ENCODE data around the gene MICAL2.

The MICAL2 gene

DNA sequence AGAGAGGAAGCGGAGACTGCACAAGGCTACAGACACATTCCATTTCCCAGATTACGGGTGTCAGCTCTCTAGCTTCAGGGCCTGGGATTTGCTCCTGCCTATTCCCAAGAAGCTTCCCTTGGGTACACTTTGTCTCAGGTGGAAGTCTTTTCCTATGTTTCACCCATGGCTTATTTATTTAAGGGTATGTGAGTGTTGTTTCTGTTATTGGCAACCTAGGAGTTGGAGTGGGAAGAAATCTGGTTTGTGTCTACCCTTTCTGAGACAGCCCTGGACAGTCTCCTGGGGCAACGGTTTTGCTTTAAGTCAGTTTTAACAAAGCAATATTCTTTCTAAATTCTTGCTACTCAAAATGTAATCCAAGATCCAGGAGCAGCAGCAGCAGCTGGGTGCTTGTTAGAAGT lies 127.0 kb downstream of the MICAL2 start:
- no peak for DNase-seq

DNA sequence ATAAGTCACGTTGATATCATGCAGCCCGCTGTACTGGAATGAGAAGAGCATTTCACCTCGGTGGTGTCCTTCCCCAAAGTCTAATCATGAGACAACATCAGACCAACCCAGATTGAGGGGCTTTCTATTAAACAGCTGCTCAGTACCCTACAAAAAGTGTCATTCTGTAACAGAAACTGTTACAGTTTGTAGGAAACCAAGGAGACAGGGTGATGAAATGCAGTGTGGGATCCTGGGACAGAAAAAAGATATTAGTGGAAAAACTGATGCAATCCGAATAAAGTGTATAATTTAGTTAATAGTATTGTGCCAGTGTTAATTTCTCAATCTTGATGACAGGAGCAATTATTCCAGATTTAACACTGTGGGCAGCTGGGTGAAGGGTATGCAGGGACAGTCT lies 128.0 kb downstream of the MICAL2 start:
- DNase-seq: no peak

DNA sequence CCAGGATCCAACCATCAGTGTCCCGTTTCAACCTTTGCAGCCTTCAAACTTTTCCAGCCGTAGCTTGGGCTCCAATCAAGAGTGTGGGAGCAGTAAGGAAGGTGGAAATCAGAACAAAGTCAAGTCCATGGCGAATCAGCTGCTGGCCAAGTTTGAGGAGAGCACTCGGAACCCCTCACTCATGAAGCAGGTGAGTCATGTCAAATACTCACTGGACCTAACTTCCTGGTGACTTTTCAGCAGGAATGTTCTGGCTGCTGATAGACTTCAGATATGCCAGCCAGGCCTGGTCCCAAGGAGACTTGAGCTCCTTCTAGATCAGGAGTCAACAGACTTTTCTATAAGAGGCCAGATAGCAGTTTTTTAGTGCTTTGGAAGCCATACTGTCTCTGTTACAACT lies 129.0 kb downstream of the MICAL2 start:
- no peak for DNase-seq

DNA sequence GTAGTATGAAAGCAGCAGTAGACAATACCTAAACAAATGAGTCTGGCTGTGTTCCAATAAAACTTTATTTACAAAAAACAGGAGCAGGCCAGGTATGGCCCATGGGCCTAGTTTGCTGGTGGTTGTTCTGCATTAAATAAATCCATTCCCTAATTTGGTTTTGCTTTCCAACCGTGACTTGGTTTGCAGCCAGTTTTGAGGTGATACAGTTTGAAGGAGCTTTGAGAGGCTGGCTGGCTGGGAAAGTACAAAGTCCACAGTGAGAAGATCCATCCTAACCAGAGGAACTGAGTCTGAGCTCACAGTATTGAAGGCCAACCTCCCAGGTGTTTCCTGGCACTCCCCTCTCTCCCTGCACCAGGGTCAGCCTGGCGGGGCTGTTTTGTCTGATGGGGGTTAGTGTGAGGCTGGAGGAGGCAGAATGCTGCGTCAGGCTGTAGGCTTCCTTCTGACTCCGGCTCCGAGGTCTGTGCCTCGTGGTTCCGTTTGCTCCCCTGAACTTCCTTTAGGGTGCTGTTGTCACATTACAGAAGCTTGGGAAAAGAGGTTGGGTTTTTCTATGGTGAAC lies 129.5 kb downstream of the MICAL2 start:
- DNase-seq: no peak

DNA sequence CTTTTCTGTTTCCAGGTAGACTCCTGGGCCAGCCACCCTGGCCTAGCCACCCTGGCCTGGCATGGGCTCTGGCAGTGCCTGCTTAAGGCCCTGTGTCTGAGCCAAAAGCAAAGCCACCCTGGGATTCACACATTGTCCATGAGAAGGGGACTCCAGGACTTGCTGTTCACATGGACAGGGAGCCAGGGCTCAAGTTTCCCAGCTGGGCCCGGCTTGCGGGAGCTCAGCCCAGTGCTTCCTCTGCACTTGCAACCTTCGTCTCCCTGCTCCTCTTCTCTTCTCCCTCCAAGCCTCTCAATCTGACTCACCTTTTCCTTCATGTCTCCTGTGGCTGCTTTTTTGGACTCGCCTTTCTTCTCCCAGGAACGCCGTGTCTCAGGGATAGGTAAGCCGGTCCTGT lies 130.3 kb downstream of the MICAL2 start:
- no peak for DNase-seq

DNA sequence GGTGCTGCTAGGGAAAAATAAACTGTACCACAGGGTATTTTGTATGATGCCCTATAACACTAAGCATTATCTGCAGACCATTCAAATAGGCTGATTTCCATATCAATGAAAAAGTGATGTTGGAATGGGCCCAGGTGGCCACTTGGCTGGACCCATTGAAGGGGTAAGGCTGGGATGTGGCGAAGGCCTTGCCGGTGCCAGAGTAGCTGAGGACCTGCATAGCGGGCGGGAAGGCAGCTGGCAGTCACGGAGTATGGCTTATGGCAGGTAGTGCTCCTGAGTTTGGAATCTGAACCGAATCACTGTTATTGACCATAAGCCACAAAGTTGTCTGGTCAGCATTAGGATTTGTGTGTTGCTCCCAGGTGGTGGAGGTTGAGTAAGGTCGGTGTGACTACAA lies 131.0 kb downstream of the MICAL2 start:
- DNase-seq: no peak

DNA sequence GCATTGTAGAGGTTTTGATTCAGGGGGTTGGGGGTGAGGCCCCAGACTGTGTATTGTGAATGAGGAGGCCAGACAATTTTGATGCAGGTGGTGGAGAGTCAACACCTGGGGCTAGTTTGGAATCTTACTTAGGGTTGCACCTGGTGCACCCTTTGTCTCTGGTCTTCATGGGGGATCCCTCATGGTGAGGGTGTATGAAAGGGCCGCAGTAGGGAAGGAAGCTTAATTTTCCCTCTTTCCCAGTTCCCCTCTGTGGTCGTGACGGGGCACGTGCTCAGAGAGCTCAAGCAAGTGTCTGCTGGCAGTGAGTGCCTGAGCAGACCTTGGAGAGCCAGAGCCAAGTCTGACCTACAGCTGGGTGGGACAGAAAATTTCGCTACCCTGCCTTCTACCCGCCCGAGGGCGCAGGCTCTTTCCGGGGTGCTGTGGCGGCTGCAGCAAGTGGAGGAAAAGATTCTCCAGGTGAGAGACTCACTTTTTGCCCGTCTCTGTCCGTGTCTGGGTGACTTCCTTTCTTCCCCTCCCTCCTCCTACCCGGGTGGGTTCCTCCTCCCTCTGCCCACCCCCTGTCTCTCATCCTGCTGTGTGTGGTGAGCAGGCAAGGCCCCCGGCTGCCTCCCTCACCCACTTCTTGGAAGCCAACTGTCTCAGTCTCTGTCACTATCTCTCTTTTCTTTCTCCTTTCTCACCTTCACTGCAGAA lies 131.7 kb downstream of the MICAL2 start:
- no peak for DNase-seq

DNA sequence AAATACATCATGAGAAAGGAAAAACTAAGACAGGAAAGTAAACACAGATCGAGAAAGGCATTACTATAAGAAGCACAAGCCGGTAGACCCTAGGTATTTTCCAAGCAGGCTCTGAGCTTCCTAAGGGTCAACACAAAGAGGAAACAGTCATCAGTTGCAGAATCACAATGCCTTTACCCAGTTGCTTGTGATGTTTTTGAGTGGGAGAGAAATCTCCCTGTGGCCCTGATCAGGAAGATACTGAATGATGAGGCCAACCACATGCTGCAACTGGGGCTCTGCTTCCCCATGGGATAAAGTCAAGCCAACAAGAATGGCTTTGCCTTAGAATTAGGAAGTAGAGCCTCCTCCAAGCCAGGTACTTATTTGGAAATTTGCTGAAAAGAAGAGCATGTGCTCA lies 132.6 kb downstream of the MICAL2 start:
- no peak for DNase-seq

DNA sequence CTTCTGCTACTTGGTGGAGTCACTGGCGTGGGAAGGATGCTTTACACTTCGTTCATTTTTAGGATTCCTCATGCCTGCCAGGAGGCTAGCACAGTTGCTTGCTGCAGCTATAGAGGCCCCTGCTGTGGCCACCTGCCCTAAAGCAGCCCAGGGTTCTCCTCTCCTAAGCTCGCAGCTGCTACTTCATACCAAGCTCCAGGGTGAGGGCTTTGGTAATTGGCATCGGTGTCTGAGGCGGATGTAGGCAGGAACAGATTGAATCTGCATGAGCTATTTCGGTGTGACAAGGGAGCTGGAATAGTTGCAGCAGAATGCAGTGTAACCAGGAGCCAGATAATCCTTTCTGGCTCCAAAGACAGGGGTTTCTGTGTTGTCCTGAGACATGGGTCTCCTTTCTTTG lies 133.1 kb downstream of the MICAL2 start:
- no peak for DNase-seq

DNA sequence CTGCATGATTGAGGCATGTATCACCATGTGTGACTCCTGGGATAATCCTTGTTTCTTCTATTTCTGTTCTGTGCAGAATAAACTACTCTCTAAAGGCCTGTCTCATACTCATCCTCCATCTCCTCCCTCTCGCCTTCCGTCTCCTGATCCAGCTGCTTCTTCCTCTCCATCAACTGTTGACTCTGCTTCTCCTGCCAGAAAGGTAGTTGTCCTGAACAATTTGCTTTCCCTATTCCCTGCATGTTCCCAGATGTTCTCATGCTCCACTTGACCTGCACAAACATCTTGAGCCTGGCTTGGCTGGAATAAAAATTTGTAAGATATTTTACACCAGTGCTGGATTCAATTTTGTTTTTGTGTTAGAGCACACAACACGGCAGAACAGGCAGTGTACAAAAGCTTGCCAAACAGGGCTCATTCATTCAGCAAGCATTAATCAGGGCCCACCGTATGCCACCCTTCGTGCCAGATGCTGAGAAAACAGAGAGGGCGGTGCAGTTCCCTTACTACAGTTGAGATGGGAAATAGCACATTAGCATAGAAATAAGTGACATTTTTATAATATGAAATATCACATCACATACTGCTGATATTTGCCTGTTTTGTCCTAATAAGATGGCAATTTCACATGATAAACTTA lies 133.6 kb downstream of the MICAL2 start:
- no peak for DNase-seq

DNA sequence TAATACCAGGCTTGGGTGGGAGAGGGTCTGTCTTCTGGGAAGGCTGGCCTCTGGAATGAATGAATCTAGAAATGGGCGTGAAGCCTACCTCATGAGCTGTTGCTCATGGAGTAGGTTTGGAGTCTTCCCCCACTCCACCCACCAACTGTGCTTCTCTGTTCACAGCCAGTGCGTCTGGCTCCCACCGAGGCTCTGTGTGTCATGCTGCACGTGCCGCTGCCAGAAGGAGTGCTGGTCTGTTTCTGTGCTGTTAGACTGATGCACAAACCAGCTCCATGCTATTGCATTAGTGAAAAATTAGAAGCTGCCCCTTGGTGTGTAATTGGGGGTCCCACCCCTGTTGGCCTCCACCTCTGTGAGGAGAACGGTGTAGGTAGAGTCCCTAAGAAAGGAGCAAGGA lies 134.7 kb downstream of the MICAL2 start:
- DNase-seq: no peak

DNA sequence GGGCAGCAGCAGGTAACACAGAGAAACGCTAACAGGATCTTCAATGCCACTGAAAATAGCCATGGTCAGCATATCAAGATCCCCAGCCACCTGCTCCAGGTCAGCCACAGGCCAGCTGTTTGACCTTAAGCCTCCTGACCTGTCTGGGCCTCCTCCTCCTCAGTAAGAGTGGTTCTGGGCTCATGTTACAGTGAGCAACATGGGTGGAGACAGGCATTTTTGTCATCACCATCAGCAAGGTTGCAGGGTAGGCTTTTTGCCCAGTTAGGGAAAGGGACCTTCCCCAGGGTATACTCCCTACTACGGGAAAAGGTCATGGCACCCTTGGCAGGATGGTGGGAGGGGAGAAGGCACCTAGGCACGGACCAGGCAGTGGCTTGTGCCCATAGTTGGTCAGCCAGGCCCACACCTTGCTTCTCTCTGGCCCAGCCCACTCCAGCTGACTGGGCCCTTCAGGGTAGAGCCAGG lies 135.2 kb downstream of the MICAL2 start:
- no peak for DNase-seq

DNA sequence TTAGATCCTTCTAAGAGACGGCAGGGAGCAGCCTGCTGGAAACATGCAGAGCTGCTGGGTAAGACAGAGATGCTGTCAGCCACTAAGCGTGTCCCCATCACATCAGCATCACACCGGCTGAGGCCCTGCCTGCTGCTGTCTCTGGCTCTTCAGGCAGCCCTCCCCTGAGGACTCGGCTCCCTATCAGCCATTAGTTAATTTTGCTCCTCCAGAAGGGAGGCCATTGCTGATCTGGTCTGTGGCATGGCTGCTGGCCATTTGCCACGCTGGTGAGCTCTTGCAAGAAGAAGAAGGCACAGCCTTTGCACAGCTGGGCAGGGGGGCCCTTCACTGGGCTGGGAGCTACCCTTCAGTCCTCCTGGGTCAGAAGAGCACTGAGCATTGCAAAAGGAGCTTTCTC lies 135.8 kb downstream of the MICAL2 start:
- DNase-seq: no peak

DNA sequence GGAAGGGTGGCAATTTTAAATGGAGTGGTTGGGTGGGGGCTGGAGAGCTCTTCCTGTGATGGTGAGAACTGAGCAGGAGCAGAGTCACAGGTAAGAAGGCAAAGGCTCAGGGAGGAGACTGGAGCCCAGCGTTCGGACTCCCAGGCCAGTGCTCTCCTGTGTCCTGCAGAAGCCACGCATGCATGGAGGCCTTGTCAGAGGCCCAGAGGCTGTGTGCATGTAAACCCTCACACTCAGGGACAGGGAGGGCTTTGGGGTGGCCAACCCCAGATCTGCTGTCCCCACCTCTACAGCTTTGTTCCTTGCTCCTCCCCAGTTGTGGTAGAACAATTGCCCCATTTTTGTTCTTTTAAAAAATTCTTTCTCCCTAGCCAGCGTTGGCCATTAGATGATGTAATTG lies 136.6 kb downstream of the MICAL2 start:
- no peak for DNase-seq

DNA sequence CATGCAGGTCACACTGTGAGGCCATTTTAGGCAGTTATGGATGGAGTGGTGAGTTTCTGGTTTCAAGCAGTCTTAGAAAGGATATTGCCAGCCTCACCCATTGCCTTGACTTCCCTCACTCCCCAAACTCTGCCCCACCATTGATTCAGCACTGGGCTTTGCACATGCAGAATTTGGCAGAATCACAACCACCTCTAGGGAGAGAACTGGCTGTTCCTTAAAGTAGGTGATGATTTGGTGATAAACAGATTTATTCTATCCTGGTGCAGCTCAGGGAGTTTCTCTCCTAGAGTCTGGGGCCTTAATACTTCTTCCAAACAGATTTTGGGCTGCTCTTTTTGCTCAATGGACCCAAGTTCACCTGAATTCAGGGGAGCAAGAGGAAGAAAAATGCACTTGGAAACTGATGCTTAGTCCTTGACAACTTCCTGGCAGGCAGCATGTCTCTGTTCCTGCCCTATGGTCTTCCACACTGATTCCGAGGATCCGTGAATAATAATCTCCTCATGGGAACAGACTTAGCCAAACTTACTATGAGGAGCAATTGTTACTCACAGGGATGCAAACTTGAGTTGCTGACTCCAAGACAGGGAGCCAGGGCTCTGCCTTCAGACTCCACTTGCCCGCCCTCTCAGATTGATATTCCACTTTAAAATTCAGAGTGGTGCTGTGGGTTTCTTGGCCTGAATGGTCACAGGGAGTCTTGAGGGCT lies 137.3 kb downstream of the MICAL2 start:
- no peak for DNase-seq

DNA sequence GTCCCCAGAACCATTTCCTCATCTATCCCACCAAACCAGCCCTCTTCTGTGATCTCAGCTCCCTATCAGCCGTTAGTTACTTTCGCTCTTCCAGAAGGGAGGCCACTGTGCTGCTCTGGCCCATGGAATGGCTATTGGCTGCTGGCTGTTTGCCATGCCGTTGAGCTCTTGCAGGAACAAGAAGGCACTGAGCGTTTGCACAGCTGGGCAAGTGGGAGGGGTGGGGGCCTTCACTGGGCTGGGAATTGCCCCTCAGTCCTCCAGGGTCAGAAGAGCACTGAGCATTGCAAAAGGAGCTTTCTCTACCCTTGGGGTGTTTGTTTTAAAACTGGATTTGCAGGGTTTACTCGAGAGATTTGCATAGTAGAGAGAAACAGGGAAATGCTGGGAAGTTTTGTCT lies 137.9 kb downstream of the MICAL2 start:
- peak; percentile 88 for DNase-seq

DNA sequence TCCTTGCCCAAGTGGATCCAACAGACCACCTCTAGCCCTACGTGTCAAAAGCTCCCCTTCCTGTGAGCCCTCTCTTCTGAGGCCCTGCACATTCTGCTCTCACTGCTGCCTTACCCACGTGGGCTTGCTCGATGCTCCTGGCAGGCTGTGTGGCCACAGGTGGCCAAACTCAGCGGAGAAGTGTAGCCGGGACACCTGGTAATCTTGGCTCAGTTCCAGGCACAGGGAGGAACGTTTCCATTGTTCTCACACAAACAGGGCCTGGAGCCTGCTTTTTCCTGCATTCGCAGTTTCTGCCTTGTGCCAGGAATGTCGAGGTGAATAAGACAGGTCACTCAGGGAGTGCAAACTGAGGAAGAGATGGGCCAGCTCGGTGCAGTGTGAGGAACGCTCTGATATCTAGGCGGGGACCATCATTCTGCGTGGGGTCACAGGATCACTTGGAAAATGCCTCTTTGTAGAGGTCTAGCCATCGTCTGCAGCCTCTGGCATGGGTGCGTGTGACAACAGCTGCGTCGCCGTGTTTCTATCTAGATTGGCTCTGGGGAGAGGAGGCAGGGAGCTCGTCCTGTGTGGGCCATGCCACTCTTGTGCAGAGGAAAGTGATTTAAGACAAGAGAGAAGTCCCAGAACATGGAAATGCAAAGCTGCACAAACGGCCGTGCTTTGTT lies 139.3 kb downstream of the MICAL2 start:
- peak; percentile 98 for DNase-seq

DNA sequence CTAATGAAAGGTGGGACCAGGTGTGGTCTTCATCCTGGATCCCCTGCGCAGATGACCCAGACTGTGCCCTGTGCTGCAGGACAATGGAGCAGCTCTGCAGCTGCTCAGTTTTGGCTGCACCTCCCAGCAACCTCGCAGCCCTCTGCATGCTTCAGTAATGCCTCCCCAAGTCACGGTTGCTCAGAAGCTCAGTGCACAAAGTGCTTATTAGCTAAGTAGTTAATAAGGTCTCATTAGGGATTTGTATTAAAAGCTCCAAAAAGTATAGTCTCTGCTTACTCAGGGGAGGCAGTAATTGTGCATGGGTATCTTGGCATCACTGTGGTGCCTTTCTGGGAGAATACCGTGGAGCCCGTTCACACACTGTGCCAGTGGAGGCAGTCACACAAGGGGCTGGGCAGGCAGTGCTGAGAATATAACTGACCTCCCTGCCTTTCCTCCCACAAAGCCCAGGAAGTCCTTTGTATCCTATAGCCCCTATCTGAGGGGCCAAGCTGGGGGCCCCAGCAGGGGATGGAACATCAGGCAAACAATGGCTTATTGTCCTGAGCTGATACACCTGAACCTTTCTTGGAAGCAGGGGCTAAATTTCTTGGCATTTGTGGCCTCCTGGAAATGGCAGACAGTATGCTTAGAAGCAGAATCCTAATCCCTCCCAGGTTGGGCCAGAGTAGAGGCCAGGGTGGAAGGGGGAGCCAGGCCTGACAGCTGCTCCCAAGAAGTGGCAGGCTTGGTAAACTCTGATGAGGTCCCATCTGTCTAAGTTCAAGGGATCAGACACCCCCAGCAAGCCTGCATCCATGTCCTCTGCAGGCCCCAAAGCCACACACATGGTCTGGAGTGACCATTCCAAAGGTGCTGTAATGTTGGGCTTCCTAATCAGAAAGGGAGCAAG lies 141.5 kb downstream of the MICAL2 start:
- DNase-seq: peak; percentile 51

DNA sequence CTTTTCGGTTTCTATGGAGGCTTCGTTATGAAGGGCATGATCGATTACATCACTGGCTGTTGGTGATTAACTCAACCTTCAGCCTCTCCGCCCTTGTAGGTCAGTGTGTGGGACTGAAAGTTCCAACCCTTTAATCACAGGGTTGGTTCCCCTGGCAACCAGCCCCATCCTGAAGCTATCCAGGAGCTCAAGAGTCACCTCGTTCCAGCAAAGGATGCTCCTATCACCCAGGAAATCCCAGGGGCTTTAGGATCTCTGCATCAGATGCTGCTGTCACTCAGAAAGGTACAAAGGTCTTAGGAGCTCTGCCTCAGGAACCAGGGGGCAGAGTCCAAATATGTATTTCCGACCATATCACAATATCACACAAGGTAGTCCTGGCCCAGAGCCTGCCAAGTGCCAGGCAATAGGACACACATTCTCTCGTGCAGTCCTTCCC lies 143.5 kb downstream of the MICAL2 start:
- no peak for DNase-seq

DNA sequence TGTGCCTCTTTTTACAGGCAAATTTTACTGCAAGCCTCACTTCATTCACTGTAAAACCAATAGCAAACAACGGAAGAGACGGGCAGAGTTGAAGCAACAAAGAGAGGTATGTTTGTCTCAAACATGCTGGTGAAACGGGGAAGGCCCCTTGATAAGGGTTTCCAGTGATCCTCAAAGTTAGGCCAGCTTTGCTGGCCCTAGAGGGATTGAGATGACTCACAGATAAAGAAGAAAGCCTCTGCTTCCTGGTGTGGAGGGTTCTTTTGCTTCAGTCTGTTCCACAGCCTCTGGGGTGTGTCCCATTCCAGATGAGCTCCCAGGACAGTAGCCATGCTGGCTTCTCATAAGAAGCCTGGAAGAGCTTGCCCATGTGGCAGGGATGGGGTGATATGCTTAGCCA lies 148.1 kb downstream of the MICAL2 start:
- DNase-seq: no peak

DNA sequence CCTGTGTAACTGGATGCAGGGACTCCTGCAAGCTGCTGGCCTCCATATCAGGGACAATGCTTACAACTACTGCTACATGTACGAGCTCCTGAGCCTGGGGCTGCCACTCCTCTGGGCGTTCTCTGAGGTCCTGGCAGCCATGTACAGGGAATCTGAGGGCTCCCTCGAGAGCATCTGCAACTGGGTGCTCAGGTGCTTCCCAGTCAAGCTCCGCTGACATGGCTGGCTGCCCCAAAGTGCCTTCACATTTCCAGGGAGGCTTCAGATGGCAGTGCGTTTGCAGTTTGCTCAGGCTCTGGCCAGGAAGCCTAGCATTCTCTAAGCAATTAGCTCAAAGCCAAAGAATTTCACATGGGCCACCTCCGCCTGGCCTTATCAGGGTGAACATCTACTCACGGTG lies 149.6 kb downstream of the MICAL2 start:
- DNase-seq: no peak

All from NCI-H1105 treated with DMSO at 0.1 percent for 48 hours (cell line).